A549 (cell line): ENCODE data around the gene SYNJ1. TPM values are rescaled to one million over a fixed set of nuclear protein-coding genes. Genes with fewer than 3 reads are reported as not detected.
A peak's percentile ranks its signal among the peaks of the same experiment; 100 is the strongest.

Source experiments
- ATAC-seq, 2 experiments: fragments of 200-7000 bp in 1 of 2; fragments of >200 bp in 1 of 2; cut with Nextera tagmentation in 1 of 2; cut with Tn5 transposase in 1 of 2; 3 replicates each; pipeline versions ENCODE4 v1.8.0 to v1.9.1; 2018 to 2020; ENCODE audit warnings: mild to moderate bottlenecking in 1 of 2, moderate library complexity in 1 of 2
- CTCF ChIA-PET: fragments of 300-600 bp; sonication (Branson Sonifier 250); formaldehyde crosslinking; extraction: SDS; loops from one replicate; lab custom pipeline; 2021; ENCODE audit warnings: antibody characterized with exemption, inconsistent platforms; lab: Yijun Ruan, JAX
- POLR2A ChIA-PET: fragments of 350-600 bp; formaldehyde crosslinking; extraction: SDS; loops from one replicate; lab custom pipeline; 2021; ENCODE audit warnings: antibody characterized with exemption, inconsistent platforms; lab: Yijun Ruan, JAX
- DNase-seq, 2 experiments: peaks; one replicate each; pipeline versions ENCODE4 v3.0.0 to v3.0.0-alpha.2; 2011 to 2016; ENCODE audit warnings: low read depth in 1 of 2, low spot score in 1 of 2
- FAIRE-seq: peaks from 2 replicates; lab custom pipeline; 2011; peaks lifted over from hg19 to GRCh38; lab: Jason Lieb, UNC
- H3K27ac ChIP-seq, 2 experiments: fragments of >200 bp; sonication (Bioruptor Twin); formaldehyde crosslinking; 3 replicates each; pipeline ENCODE4 v1.5.1; 2016 to 2017
- H3K4me1 ChIP-seq: fragments of >200 bp; sonication (Bioruptor Twin); formaldehyde crosslinking; 3 replicates; pipeline ENCODE4 v1.6.1; 2016
- H3K4me2 ChIP-seq: fragments of >200 bp; sonication (Bioruptor Twin); formaldehyde crosslinking; 3 replicates; pipeline ENCODE4 v1.6.1; 2016
- H3K4me3 ChIP-seq: fragments of >200 bp; sonication (Bioruptor Twin); formaldehyde crosslinking; 3 replicates; pipeline ENCODE4 v1.5.1; 2016
- H3K9me3 ChIP-seq: fragments of >200 bp; sonication (Bioruptor Twin); formaldehyde crosslinking; 3 replicates; pipeline ENCODE4 v1.6.1; 2016
- EP300 ChIP-seq, 2 experiments: fragments of >200 bp; sonication (Bioruptor Twin); formaldehyde crosslinking; IDR thresholded peaks; 2 replicates in 1 of 2; 3 replicates in 1 of 2; pipeline ENCODE4 v1.6.1; 2016 to 2017
- ESRRA ChIP-seq: fragments of 150-350 bp; IDR thresholded peaks from 2 replicates; pipeline ENCODE4 v1.6.1; 2014; ENCODE audit warnings: mild to moderate bottlenecking, low read length, borderline replicate concordance
- HEYL ChIP-seq: fragments of 250-450 bp; sonication (Bioruptor Pico); IDR thresholded peaks from 2 replicates; pipeline ENCODE4 v1.8.0; 2021; ENCODE audit warnings: mild to moderate bottlenecking, moderate library complexity
- JUNB ChIP-seq: fragments of >200 bp; sonication (Bioruptor Twin); formaldehyde crosslinking; IDR thresholded peaks from 2 replicates; pipeline ENCODE4 v1.6.1; 2016
- MAFK ChIP-seq: fragments of 450-650 bp; IDR thresholded peaks from 2 replicates; pipeline ENCODE4 v1.6.1; 2014; ENCODE audit not compliant: partially characterized antibody
- MAZ ChIP-seq: fragments of 150-350 bp; IDR thresholded peaks from 2 replicates; pipeline ENCODE4 v1.6.1; 2014; ENCODE audit warnings: antibody characterized with exemption, low read depth, low read length, borderline replicate concordance
- NPAS2 ChIP-seq: fragments of 250-450 bp; sonication (Bioruptor Pico); IDR thresholded peaks from 2 replicates; pipeline ENCODE4 v1.8.0; 2022; ENCODE audit warnings: mild to moderate bottlenecking, moderate library complexity, borderline replicate concordance
- NR3C1 ChIP-seq: fragments of >200 bp; sonication (Bioruptor Twin); formaldehyde crosslinking; IDR thresholded peaks from 3 replicates; pipeline ENCODE4 v1.6.1; 2017
- POLR2AphosphoS2 ChIP-seq: conservative IDR thresholded peaks from 2 replicates; pipeline ENCODE4 v1.6.1; 2012; ENCODE audit warnings: low read length, improper control_type of control experiment, inconsistent platforms
- RCOR1 ChIP-seq: fragments of 150-350 bp; IDR thresholded peaks from 2 replicates; pipeline ENCODE4 v1.6.1; 2014; ENCODE audit warnings: antibody characterized with exemption, low read length, low read depth
- RFX5 ChIP-seq: fragments of 450-650 bp; IDR thresholded peaks from 2 replicates; pipeline ENCODE4 v1.7.1; 2014; ENCODE audit warnings: antibody characterized with exemption, mild to moderate bottlenecking, moderate library complexity
- TFCP2L1 ChIP-seq: fragments of 250-450 bp; sonication (Bioruptor Pico); IDR thresholded peaks from 2 replicates; pipeline ENCODE4 v1.5.0; 2021; ENCODE audit warnings: mild to moderate bottlenecking
- ZC3H11A ChIP-seq: fragments of 450-650 bp; IDR thresholded peaks from 2 replicates; pipeline ENCODE4 v1.6.1; 2014; ENCODE audit warnings: antibody characterized with exemption, mild to moderate bottlenecking
- WGBS: methylation state at CpG from one replicate; pipeline ENCODE4 v1.1.6; 2017; ENCODE audit errors: missing lambda C conversion rate; 5-methylcytosine and 5-hydroxymethylcytosine counted together
- polyA plus RNA-seq, 4 experiments: library from polyadenylated mRNA; depleted of rRNA in 3 of 4; stranded (reverse); fragments of >200 nt; fragmentation: RNase III in 1 of 4; extraction: RNeasy Plus Mini Kit Qiagen cat#74134 plus additional on column Dnase treatment in 1 of 4; gene quantifications; 2 replicates in 3 of 4; 3 replicates in 1 of 4; pipeline ENCODE4 v1.2.3, GENCODE V29; 2011 to 2017
- TF ChIP-seq, protein P1 (sequence below): fragments of >200 bp; sonication (Bioruptor Twin); formaldehyde crosslinking; IDR thresholded peaks from 3 replicates; pipeline ENCODE4 v1.6.1; 2016
- TF ChIP-seq, protein P2 (sequence below): fragments of 450-650 bp; IDR thresholded peaks from 2 replicates; pipeline ENCODE4 v1.6.1; 2014; ENCODE audit warnings: antibody characterized with exemption
- TF ChIP-seq, protein P3 (sequence below): fragments of 250-450 bp; sonication (Bioruptor Pico); IDR thresholded peaks from 2 replicates; pipeline ENCODE4 v1.5.0; 2021; ENCODE audit warnings: mild to moderate bottlenecking, moderate library complexity, borderline replicate concordance
- TF ChIP-seq, protein P4 (sequence below): fragments of 150-350 bp; IDR thresholded peaks from 2 replicates; pipeline ENCODE4 v1.6.1; 2014; ENCODE audit warnings: low read depth, mild to moderate bottlenecking, low read length

The SYNJ1 gene
- polyA plus RNA-seq, 2 of the 4 experiments (the other 2 are of a cell fraction), result 2.3 to 3.8 TPM

DNA sequence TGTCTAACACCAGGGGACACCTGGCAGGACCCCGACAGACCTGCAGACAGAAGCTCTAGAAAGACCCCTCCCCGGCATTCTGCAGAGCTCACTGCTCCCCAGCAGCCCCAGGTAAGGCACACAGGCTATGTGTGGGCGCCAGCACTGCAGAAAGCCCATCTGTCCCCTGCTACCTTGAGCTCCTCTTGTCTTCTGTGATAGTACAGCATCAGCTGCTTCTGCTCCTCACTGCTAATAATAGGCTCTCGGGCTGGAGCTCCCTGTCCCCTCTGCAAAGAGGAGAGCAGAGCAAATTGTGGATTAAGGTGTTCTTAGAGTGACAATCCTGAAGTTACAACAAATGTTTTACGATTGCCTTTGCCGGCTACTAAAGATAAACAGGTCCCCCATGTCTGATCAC, 125.7 kb downstream of the SYNJ1 start (continued):
- TF ChIP-seq, protein P1, sequence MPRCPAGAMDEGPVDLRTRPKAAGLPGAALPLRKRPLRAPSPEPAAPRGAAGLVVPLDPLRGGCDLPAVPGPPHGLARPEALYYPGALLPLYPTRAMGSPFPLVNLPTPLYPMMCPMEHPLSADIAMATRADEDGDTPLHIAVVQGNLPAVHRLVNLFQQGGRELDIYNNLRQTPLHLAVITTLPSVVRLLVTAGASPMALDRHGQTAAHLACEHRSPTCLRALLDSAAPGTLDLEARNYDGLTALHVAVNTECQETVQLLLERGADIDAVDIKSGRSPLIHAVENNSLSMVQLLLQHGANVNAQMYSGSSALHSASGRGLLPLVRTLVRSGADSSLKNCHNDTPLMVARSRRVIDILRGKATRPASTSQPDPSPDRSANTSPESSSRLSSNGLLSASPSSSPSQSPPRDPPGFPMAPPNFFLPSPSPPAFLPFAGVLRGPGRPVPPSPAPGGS, result no peak
- TF ChIP-seq JUNB, result no peak

DNA sequence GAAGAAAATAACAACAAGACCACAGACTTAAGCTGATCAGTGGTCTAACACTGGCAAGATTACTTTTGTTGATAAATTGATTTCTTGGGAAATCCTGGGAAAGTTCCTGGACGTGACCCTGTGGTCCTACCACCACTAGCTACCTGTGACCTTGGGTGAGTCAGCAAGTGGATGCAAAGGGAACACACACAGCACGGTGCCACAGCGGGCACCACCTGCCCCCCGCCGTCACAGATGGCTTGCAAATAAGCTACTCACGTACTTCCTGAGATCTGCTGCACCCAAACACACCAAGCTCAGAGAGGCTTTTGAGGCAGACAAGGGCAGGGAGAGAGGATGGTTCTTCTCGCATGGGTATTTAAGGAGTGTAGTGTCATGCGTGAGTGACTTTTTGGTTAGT, 128.3 kb downstream of the SYNJ1 start:
- no peak for FAIRE-seq
- POLR2A ChIA-PET, result interaction anchor here (1.9 kb wide), 1 partner anchor 12 kb away, joined by 8 read pairs; the partner anchor contains the start of gene CFAP298
- Histone ChIP-seq H3K4me3 (no peak overlapping the region), H3K27ac (peak overlapping the region in 1 of 2 experiments; percentile 21; a peak in 1 of 6 replicates), H3K4me1 (peaks cover 14% of the 10 kb centered on the region; the same call in 2 of the 3 replicates), H3K9me3 (no peaks in the 10 kb centered on the region)
- 83% methylated on average over 8 of the region's 8 CpGs for WGBS
- TF ChIP-seq, protein P2, sequence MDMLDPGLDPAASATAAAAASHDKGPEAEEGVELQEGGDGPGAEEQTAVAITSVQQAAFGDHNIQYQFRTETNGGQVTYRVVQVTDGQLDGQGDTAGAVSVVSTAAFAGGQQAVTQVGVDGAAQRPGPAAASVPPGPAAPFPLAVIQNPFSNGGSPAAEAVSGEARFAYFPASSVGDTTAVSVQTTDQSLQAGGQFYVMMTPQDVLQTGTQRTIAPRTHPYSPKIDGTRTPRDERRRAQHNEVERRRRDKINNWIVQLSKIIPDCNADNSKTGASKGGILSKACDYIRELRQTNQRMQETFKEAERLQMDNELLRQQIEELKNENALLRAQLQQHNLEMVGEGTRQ, result no peak
- TF ChIP-seq, protein P3, sequence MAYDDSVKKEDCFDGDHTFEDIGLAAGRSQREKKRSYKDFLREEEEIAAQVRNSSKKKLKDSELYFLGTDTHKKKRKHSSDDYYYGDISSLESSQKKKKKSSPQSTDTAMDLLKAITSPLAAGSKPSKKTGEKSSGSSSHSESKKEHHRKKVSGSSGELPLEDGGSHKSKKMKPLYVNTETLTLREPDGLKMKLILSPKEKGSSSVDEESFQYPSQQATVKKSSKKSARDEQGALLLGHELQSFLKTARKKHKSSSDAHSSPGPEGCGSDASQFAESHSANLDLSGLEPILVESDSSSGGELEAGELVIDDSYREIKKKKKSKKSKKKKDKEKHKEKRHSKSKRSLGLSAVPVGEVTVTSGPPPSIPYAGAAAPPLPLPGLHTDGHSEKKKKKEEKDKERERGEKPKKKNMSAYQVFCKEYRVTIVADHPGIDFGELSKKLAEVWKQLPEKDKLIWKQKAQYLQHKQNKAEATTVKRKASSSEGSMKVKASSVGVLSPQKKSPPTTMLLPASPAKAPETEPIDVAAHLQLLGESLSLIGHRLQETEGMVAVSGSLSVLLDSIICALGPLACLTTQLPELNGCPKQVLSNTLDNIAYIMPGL (CRISPR knock-in tag), result no peak
- TF ChIP-seq HEYL (CRISPR knock-in tag), result no peak
- no peak for TF ChIP-seq RFX5
- TF ChIP-seq, protein P4, sequence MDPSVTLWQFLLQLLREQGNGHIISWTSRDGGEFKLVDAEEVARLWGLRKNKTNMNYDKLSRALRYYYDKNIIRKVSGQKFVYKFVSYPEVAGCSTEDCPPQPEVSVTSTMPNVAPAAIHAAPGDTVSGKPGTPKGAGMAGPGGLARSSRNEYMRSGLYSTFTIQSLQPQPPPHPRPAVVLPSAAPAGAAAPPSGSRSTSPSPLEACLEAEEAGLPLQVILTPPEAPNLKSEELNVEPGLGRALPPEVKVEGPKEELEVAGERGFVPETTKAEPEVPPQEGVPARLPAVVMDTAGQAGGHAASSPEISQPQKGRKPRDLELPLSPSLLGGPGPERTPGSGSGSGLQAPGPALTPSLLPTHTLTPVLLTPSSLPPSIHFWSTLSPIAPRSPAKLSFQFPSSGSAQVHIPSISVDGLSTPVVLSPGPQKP, result no peak
- no peak for TF ChIP-seq MAFK
- TF ChIP-seq, all 56 proteins: peak for 0
- ATAC-seq, result no peak
- CTCF ChIA-PET, result interaction anchor here (0.6 to 5.2 kb wide), 11 partner anchors 9 to 287 kb away, joined by 3 to 100 read pairs (median 4); partner anchors contain the start of gene EVA1C
- DNase-seq, result no peak
- H3K4me2 ChIP-seq, result no peak overlapping the region

DNA sequence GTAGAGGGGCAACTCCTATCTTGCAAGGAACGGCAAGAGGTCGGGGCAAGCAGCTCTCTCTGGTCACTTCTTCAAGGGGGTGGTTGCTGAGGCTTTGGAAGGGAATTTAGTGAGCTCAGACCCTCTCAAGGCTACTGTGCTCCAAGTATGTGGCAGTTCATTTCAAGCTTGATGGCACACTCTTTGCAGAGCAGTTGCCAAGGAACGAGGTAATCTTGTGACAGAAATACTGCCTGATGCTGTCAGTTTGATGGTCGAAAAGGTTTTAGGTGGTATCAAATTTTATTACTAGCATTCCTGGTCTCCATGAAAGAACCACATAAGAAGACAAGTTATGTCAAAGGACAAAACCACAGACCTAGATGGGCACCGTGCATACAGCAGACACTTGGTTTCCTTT, 128.7 kb downstream of the SYNJ1 start:
- Histone ChIP-seq H3K9me3 (no peaks in the 10 kb centered on the region), H3K4me3 (no peak overlapping the region), H3K4me1 (peaks cover 14% of the 10 kb centered on the region; the same call in 2 of the 3 replicates), H3K27ac (no peak overlapping the region), H3K4me2 (no peak overlapping the region)
- CTCF ChIA-PET, result interaction anchor here (0.6 to 5.2 kb wide), 9 partner anchors 10 to 287 kb away, joined by 3 to 100 read pairs (median 3); partner anchors contain the start of gene EVA1C
- POLR2A ChIA-PET, result no interaction called here
- TF ChIP-seq ESRRA (no peak), MAZ (no peak), NR3C1 (no peak), NPAS2 (no peak), EP300 (IDR thresholded peaks at IDR 0.05) (no peak), MAFK (no peak), POLR2AphosphoS2 (no peak), TFCP2L1 (no peak), ZC3H11A (no peak), RCOR1 (no peak)
- TF ChIP-seq, protein P1, result no peak
- ATAC-seq (no peak), FAIRE-seq (no peak), DNase-seq (no peak)
- WGBS, result 92% methylated on average over 5 of the region's 5 CpGs
